ENCODE data around the gene KCND3. TPM values are rescaled to one million over a fixed set of nuclear protein-coding genes. Genes with fewer than 3 reads are reported as not detected.

KCND3 gene
- total RNA-seq, 1 donor from 2014 or later: 5.5 TPM

GRCh38 chr1:111998332-111998731, 8.9 kb upstream of the KCND3 start:
- no peak for TF ChIP-seq CTCF (IDR thresholded peaks at IDR 0.05)
- no peak for DNase-seq
- no peaks in the 10 kb centered on the region for H3K36me3 ChIP-seq
- H3K4me3 ChIP-seq: no peak overlapping the region
- no peak for ATAC-seq
- no peak overlapping the region for H3K27ac ChIP-seq
- H3K9me3 ChIP-seq: no peaks in the 10 kb centered on the region
- no peaks in the 10 kb centered on the region for H3K4me1 ChIP-seq
- intact Hi-C loops (cut with DNase I): no loop called here
- H3K27me3 ChIP-seq (ENCODE audit: low read depth): peaks cover 5% of the 10 kb centered on the region

GRCh38 chr1:111992476-111992875, 3.0 kb upstream of the KCND3 start:
- intact Hi-C loops (cut with DNase I): no loop called here

GRCh38 chr1:111990878-111991718, 1.6 kb upstream of the KCND3 start:
- Histone ChIP-seq H3K4me1 (peaks cover 32% of the 10 kb centered on the region), H3K27ac (no peak overlapping the region), H3K36me3 (no peaks in the 10 kb centered on the region), H3K9me3 (no peaks in the 10 kb centered on the region), H3K4me3 (peak overlapping the region; percentile 59), H3K27me3 (ENCODE audit: low read depth) (peaks cover 24% of the 10 kb centered on the region)
- intact Hi-C loops (cut with DNase I): no loop called here
- peak; percentile 22 for TF ChIP-seq CTCF (IDR thresholded peaks at IDR 0.05)
- DNase-seq (peak; percentile 79), ATAC-seq (peak; percentile 84 to 88)

More at GRCh38 chr1:111992476-111992875, 3.0 kb upstream of the KCND3 start:
- DNase-seq: no peak
- Histone ChIP-seq H3K4me1 (peaks cover 32% of the 10 kb centered on the region), H3K27ac (no peak overlapping the region), H3K27me3 (ENCODE audit: low read depth) (peaks cover 25% of the 10 kb centered on the region), H3K36me3 (no peaks in the 10 kb centered on the region), H3K4me3 (no peak overlapping the region), H3K9me3 (no peaks in the 10 kb centered on the region)
- TF ChIP-seq CTCF (IDR thresholded peaks at IDR 0.05): no peak
- ATAC-seq: no peak

- Histone ChIP-seq H3K9me3 (no peaks in the 10 kb centered on the region), H3K27me3 (ENCODE audit: low read depth) (peaks cover 24% of the 10 kb centered on the region), H3K36me3 (no peaks in the 10 kb centered on the region), H3K27ac (no peak overlapping the region), H3K4me3 (peak overlapping the region; percentile 59), H3K4me1 (peaks cover 32% of the 10 kb centered on the region)
- intact Hi-C loops (cut with DNase I): no loop called here
- ATAC-seq (peak; percentile 57), DNase-seq (peak; percentile 49)
- no peak for TF ChIP-seq CTCF (IDR thresholded peaks at IDR 0.05)
Measured at GRCh38 chr1:111990026-111990877, 784 bp upstream of the KCND3 start.

GRCh38 chr1:111988743-111989453, 570 bp downstream of the KCND3 start:
- no peak for TF ChIP-seq CTCF (IDR thresholded peaks at IDR 0.05)
- H3K27me3 ChIP-seq (ENCODE audit: low read depth): peaks cover 24% of the 10 kb centered on the region
- no peaks in the 10 kb centered on the region for H3K9me3 ChIP-seq
- H3K4me1 ChIP-seq: peaks cover 32% of the 10 kb centered on the region
- H3K27ac ChIP-seq: no peak overlapping the region
- no peak for ATAC-seq
- DNase-seq: peak; percentile 47
- intact Hi-C loops (cut with DNase I): no loop called here
- no peaks in the 10 kb centered on the region for H3K36me3 ChIP-seq
- H3K4me3 ChIP-seq: peak overlapping the region; percentile 59
